NB4 (cell line): ENCODE results near the gene WFIKKN1.

Experiments used
- POLR2A ChIP-seq: IDR thresholded peaks from 2 replicates; pipeline ENCODE4 v1.6.1; 2011; ENCODE audit warnings: mild to moderate bottlenecking; ENCODE audit not compliant: insufficient read length; ENCODE audit errors: extremely low read depth
- TF ChIP-seq, protein P1 (sequence below): IDR thresholded peaks from one replicate; pipeline ENCODE4 v1.5.1; 2012; ENCODE audit warnings: low read depth, low read length

DNA sequence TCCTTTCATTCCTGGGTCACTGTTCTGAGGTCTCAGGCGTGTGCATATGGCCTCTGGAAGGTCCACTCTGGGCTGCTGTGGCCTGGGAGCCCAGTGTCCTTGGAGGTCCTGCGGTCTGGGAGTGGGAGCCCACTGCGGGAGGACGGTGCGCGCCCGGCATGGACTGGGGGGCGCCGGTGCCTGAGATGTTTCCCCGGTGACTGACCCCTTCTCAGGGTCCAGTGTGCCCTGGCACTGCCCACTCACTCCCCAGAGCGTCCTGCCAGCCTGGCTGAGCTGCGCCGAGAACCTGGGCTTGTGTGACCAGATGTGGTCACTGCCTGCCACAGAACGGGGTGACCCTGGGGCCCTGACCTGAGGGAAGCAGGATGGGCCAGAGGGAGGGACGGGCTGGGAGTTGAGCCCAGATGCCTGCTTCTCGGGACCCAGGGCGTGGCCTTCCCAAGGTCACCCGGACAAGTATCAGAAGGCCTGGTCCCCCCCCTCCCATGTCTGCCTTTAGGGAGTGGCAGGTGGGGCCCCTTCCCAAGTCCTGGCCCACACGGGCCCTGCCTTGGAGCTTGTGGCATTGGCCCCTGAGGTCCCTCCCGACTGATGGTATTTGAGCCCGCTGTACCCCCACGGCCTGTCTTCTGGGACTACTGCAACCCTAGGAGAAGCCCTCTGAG lies 43.6 kb downstream of the WFIKKN1 start:
- TF ChIP-seq, protein P1, sequence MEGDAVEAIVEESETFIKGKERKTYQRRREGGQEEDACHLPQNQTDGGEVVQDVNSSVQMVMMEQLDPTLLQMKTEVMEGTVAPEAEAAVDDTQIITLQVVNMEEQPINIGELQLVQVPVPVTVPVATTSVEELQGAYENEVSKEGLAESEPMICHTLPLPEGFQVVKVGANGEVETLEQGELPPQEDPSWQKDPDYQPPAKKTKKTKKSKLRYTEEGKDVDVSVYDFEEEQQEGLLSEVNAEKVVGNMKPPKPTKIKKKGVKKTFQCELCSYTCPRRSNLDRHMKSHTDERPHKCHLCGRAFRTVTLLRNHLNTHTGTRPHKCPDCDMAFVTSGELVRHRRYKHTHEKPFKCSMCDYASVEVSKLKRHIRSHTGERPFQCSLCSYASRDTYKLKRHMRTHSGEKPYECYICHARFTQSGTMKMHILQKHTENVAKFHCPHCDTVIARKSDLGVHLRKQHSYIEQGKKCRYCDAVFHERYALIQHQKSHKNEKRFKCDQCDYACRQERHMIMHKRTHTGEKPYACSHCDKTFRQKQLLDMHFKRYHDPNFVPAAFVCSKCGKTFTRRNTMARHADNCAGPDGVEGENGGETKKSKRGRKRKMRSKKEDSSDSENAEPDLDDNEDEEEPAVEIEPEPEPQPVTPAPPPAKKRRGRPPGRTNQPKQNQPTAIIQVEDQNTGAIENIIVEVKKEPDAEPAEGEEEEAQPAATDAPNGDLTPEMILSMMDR = no peak
- TF ChIP-seq POLR2A = no peak
